ENCODE results near the gene TAAR5.
"Not testable (repeated sequence)": the region's sequence is repeated elsewhere in the genome, so short reads cannot be mapped to it uniquely, and the experiment has no call there.

TAAR5 gene

DNA sequence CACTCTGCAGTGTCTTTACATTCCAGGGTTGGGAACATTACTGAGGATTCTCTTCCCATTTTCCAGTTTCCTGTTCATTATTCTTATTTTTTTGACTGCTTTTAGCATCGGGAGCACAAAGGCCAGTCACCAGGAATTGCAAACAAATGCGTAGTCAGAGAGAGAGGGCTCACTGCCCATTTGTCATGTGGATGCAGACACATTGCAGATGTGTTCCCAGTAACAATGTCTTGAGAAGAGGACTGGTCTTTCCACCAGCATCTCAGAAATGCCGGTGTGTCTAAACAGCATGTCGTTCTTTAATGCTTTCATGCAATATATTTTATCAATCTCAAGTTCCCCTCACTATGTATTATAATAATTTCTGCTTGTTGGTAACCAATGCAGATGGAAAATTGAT is 20.4 kb downstream of the TAAR5 start:
- no peak for DNase-seq

- DNase-seq = no peak
Observed at GRCh38 chr6:132568611-132569010, 20.9 kb downstream of the TAAR5 start.

DNA sequence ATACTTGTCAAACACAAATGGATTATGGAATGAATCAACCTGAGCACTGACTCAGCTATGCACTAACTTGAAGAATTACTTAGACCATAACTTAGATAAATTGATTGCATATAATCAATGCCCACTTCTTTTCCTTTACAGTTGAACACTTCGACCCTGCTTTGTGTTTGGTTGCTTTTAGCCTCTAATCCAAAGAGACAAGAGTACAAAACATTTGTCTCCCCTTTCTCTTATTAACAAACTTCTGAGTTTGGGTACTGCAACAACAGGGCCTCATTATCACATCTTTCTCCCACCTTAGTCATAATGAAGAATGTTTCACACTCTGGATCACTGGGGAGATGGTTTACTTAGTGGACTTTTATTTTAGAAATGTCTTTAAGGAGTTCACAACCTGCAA is 22.0 kb downstream of the TAAR5 start:
- DNase-seq = no peak

- DNase-seq = no peak
Observed at GRCh38 chr6:132566404-132566803, 23.1 kb downstream of the TAAR5 start.

GRCh38 chr6:132560087-132560486 is 29.5 kb downstream of the TAAR5 start:
- DNase-seq = not testable (repeated sequence)

DNA sequence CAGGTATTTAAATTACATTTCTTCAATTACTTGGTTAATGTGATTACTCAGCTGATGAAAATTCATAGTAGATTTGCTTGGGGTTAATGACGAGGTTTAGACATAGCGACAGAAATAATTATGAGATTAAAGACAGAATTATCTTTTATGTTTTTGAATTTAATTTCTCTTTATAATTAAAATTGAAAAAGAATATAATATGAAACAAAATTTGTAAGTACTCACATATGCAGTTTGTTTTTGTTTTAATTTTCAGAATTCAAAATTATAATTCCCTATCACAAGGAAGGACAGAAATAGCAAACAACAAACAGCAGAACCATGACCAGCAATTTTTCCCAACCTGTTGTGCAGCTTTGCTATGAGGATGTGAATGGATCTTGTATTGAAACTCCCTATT is 37.2 kb downstream of the TAAR5 start, which contains the start of gene TAAR8:
Gene TAAR8 (plus strand): TSS at position 301 of the 400 bp plus-strand sequence. CDS start 21 bp downstream, at position 322.
- DNase-seq = no peak

- DNase-seq = no peak
Observed at GRCh38 chr6:132551214-132551613, 38.3 kb downstream of the TAAR5 start.

DNA sequence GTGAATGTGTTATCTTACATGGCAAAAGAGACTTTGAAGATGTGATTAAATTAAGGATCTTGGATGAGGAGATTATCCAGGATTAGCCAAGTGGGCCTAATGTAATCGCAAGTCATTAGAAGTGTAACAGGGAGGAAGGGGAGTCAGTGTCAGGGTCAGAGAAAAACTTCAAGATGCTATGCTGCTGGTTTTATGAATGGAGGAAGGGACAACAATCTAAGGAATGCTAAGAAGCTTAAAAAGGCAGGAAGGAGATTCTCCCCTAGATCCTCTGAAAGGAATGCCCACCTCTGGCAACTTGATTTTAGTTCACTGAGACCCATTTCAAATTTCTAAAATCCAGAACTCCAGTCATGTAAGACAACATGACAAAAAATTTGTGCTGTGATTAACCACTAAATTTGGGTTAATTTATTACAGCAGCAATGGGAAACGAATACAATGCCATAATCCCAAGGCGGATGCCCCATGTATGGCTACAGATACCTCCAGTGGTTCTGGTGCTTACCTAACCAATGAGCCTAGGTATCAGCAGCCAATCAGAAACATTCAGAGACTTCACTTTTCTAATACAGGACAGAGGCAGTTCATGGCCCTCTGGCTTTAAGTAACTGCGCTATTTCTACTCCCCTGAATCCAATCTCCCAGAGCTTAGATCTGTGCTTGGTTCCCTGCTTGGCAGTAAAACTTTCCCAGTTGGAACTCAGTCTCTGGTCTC is 40.6 kb downstream of the TAAR5 start:
- no peak for DNase-seq

- DNase-seq = no peak
Observed at GRCh38 chr6:132544826-132545225, 44.7 kb downstream of the TAAR5 start.
